Naive thymus-derived CD4-positive, alpha-beta T cell (primary cell): ENCODE data around the gene LENG8. TPM values are rescaled to one million over a fixed set of nuclear protein-coding genes. Genes with fewer than 3 reads are reported as not detected.
A peak's percentile ranks its signal among the peaks of the same experiment; 100 is the strongest.
"Not testable (repeated sequence)": the region's sequence is repeated elsewhere in the genome, so short reads cannot be mapped to it uniquely, and the experiment has no call there.

Experiments used
- ATAC-seq: fragments of 150-1000 bp; cut with Tn5 transposase; 2 replicates; pipeline ENCODE4 v1.10.0; 2021; ENCODE audit warnings: mild to moderate bottlenecking, moderate library complexity
- CTCF ChIA-PET: fragments of 350-600 bp; sonication (Branson Sonifier 250); formaldehyde crosslinking; loops from one replicate; lab custom pipeline; 2021; ENCODE audit warnings: antibody characterized with exemption; lab: Charles Lee
- POLR2A ChIA-PET: fragments of 350-600 bp; sonication (Branson Sonifier 250); formaldehyde crosslinking; loops from one replicate; lab custom pipeline; 2021; ENCODE audit warnings: antibody characterized with exemption, inconsistent platforms; lab: Charles Lee
- DNase-seq, 9 donors: peaks; one replicate each; pipeline versions ENCODE4 v3.0.0 to v3.0.0-alpha.2; 2020 to 2022; ENCODE audit warnings: mixed read lengths in 1 of 9
- H3K27ac ChIP-seq: one replicate; pipeline ENCODE4 v1.7.0; 2013; ENCODE audit warnings: mild to moderate bottlenecking, low read depth, low read length, moderate library complexity
- H3K27me3 ChIP-seq, 2 donors: one replicate each; pipeline ENCODE4 v1.7.0; 2013; ENCODE audit warnings: low read length in 2 of 2, mild to moderate bottlenecking in 2 of 2, moderate library complexity in 2 of 2; ENCODE audit not compliant: control insufficient read depth in 2 of 2, insufficient read depth in 2 of 2
- H3K36me3 ChIP-seq, 3 experiments: 1 replicate in 2 of 3; 2 replicates in 1 of 3; pipeline ENCODE4 v1.7.0; 2013; ENCODE audit warnings: low read length in 3 of 3, mild to moderate bottlenecking in 3 of 3, moderate library complexity in 1 of 3; ENCODE audit not compliant: insufficient read depth in 3 of 3, control insufficient read depth in 2 of 3
- H3K4me1 ChIP-seq, 2 donors: one replicate each; pipeline ENCODE4 v1.7.0; 2013; ENCODE audit warnings: low read length in 2 of 2, mild to moderate bottlenecking in 2 of 2, moderate library complexity in 1 of 2; ENCODE audit not compliant: control insufficient read depth in 2 of 2, insufficient read depth in 2 of 2
- H3K4me3 ChIP-seq: 2 replicates; pipeline ENCODE4 v1.7.0; 2013; ENCODE audit warnings: mild to moderate bottlenecking, low read length
- H3K9me3 ChIP-seq, 3 experiments: 1 replicate in 2 of 3; 2 replicates in 1 of 3; pipeline ENCODE4 v1.7.0; 2013; ENCODE audit warnings: low read length in 3 of 3; ENCODE audit not compliant: control insufficient read depth in 2 of 3
- H3K27ac Mint-ChIP-seq, 9 donors: one replicate each; pipeline ENCODE4 v1.8.0; 2020 to 2022; ENCODE audit warnings: mixed read lengths in 9 of 9, mild to moderate bottlenecking in 8 of 9, moderate library complexity in 5 of 9, inconsistent platforms in 2 of 9
- H3K27me3 Mint-ChIP-seq, 5 donors: one replicate each; pipeline ENCODE4 v1.8.0; 2021 to 2022; ENCODE audit warnings: mixed read lengths in 5 of 5, mild to moderate bottlenecking in 1 of 5
- H3K36me3 Mint-ChIP-seq, 5 donors: one replicate each; pipeline ENCODE4 v1.8.0; 2020 to 2022; ENCODE audit warnings: mixed read lengths in 5 of 5, mild to moderate bottlenecking in 3 of 5, inconsistent platforms in 1 of 5
- H3K4me1 Mint-ChIP-seq, 7 donors: one replicate each; pipeline ENCODE4 v1.8.0; 2020 to 2022; ENCODE audit warnings: mixed read lengths in 7 of 7, mild to moderate bottlenecking in 3 of 7, inconsistent platforms in 1 of 7
- H3K4me3 Mint-ChIP-seq, 10 donors: one replicate each; pipeline ENCODE4 v1.8.0; 2020 to 2022; ENCODE audit warnings: mild to moderate bottlenecking in 10 of 10, mixed read lengths in 10 of 10, moderate library complexity in 6 of 10, inconsistent platforms in 2 of 10
- H3K9me3 Mint-ChIP-seq, 11 donors: one replicate each; pipeline ENCODE4 v1.8.0; 2020 to 2022; ENCODE audit warnings: mixed read lengths in 11 of 11, mild to moderate bottlenecking in 4 of 11, inconsistent platforms in 1 of 11, moderate library complexity in 1 of 11
- intact Hi-C, 2 donors: fragments of 100-400 bp; cut with micrococcal nuclease; formaldehyde crosslinking; loops; one replicate each; pipeline ENCODE4 v1.15.1; 2023
- polyA plus RNA-seq, 2 donors: library from polyadenylated mRNA; unstranded; fragments of 300-500 nt; fragmentation: Illumina TruSeq; gene quantifications; one replicate each; pipeline ENCODE4 v1.2.3, GENCODE V29; 2021
- total RNA-seq, 6 experiments: library from RNA in 5 of 6; stranded (reverse) in 5 of 6; gene quantifications; 1 replicate in 5 of 6; 2 replicates in 1 of 6; pipeline ENCODE4 v1.2.3 and lab custom pipeline; 2021 to 2026

LENG8 gene
- total and polyA plus RNA-seq, 7 experiments from 2014 or later: 6.2 to 685 (median 503) TPM

GRCh38 chr19:54464630-54465425, 15.8 kb downstream of the LENG8 start:
- Histone ChIP-seq H3K4me1 (peaks cover 17 to 23% of the 10 kb centered on the region in 2 donors), H3K27ac (peak overlapping the region; percentile 71), H3K36me3 (peaks cover 0 to 24% (median under 1%) of the 10 kb centered on the region in 3 experiments), H3K9me3 (no peaks in the 10 kb centered on the region), H3K27me3 (peaks cover 0 to 3% of the 10 kb centered on the region in 2 donors), H3K4me3 (peak overlapping the region; percentile 88)
- H3K27ac Mint-ChIP-seq: peak overlapping the region in 8 of 9 donors; percentile 86 to 98 (median 93)
- POLR2A ChIA-PET: interaction anchor here (1.2 kb wide), 1 partner anchor 16 kb away, joined by 5 read pairs; the partner anchor contains the start of gene LENG8
- CTCF ChIA-PET: no interaction called here
- peaks cover 9 to 25% (median 23%) of the 10 kb centered on the region in 7 donors for H3K4me1 Mint-ChIP-seq
- peaks cover 12 to 36% (median 19%) of the 10 kb centered on the region in 5 donors for H3K27me3 Mint-ChIP-seq
- peak overlapping the region; percentile 84 to 95 (median 92) for H3K4me3 Mint-ChIP-seq
- H3K36me3 Mint-ChIP-seq: peaks cover 0 to 12% (median 2%) of the 10 kb centered on the region in 5 donors
- DNase-seq (peak in 8 of 9 donors; percentile 35 to 88 (median 45)), ATAC-seq (peak; percentile 33)
- intact Hi-C loops: loop anchor here (1.0 to 10.0 kb wide), 9 partner anchors 275 to 1500 kb away; partner anchors contain the start of genes CNOT3 (in 1 of the 2), PRPF31 (in 1 of the 2), TFPT (in 1 of the 2) and ZNF628 (in 1 of the 2)
- peaks cover 0 to 5% (median 0%) of the 10 kb centered on the region in 11 donors for H3K9me3 Mint-ChIP-seq

- Mint-ChIP-seq H3K4me3 (peak overlapping the region; percentile 35 to 81 (median 62)), H3K4me1 (peaks cover 16 to 28% (median 23%) of the 10 kb centered on the region in 7 donors), H3K9me3 (peaks cover 0 to 5% (median 0%) of the 10 kb centered on the region in 11 donors), H3K27me3 (peaks cover 19 to 43% (median 26%) of the 10 kb centered on the region in 5 donors), H3K27ac (peak overlapping the region in 2 of 9 donors; percentile 11 to 52), H3K36me3 (peaks cover 0 to 12% (median 0%) of the 10 kb centered on the region in 5 donors)
- Histone ChIP-seq H3K4me3 (no peak overlapping the region), H3K4me1 (peaks cover 17 to 23% of the 10 kb centered on the region in 2 donors), H3K27ac (no peak overlapping the region), H3K36me3 (peaks cover 0 to 18% (median 0%) of the 10 kb centered on the region in 3 experiments), H3K9me3 (no peaks in the 10 kb centered on the region), H3K27me3 (peaks cover 1 to 3% of the 10 kb centered on the region in 2 donors)
- ATAC-seq: no peak
- intact Hi-C loops: loop anchor here (2.0 to 10.0 kb wide), 4 partner anchors 331 to 1501 kb away; partner anchors contain the start of genes CNOT3 (in 1 of the 2), ZNF784 (in 1 of the 2) and ZNF816 (in 1 of the 2)
- POLR2A ChIA-PET: interaction anchor here (0.8 to 1.2 kb wide), 2 partner anchors 11 to 17 kb away, joined by 3 to 5 read pairs; partner anchors contain the start of gene LENG8
- CTCF ChIA-PET: no interaction called here
- no peak for DNase-seq
Measured at GRCh38 chr19:54465426-54466109, 16.6 kb downstream of the LENG8 start.

- peaks cover 18 to 32% (median 26%) of the 10 kb centered on the region in 7 donors for H3K4me1 Mint-ChIP-seq
- H3K27ac ChIP-seq, H3K9me3 ChIP-seq, H3K4me3 ChIP-seq, DNase-seq, H3K27me3 ChIP-seq, H3K9me3 Mint-ChIP-seq, ATAC-seq, CTCF ChIA-PET: not testable (repeated sequence)
- intact Hi-C loops: loop anchor here (10.0 kb wide), 3 partner anchors 331 to 1501 kb away; partner anchors contain the start of genes CNOT3 (in 1 of the 2), ZNF784 (in 1 of the 2) and ZNF816 (in 1 of the 2)
- H3K27me3 Mint-ChIP-seq: peaks cover 23 to 47% (median 31%) of the 10 kb centered on the region in 5 donors
- POLR2A ChIA-PET: interaction anchor here (0.8 to 1.2 kb wide), 2 partner anchors 12 to 17 kb away, joined by 3 to 5 read pairs; partner anchors contain the start of gene LENG8
- peak overlapping the region; percentile 35 to 81 (median 62) for H3K4me3 Mint-ChIP-seq
- H3K27ac Mint-ChIP-seq: peak overlapping the region in 2 of 9 donors; percentile 11 to 52
- Histone ChIP-seq H3K4me1 (peaks cover 17 to 23% of the 10 kb centered on the region in 2 donors), H3K36me3 (peaks cover 0 to 13% (median 0%) of the 10 kb centered on the region in 3 experiments)
- peaks cover 0 to 12% (median 0%) of the 10 kb centered on the region in 5 donors for H3K36me3 Mint-ChIP-seq
Measured at GRCh38 chr19:54466110-54466480, 17.1 kb downstream of the LENG8 start.

GRCh38 chr19:54469496-54469934, 20.5 kb downstream of the LENG8 start:
- Mint-ChIP-seq H3K36me3 (peaks cover 0 to 2% (median 0%) of the 10 kb centered on the region in 5 donors), H3K9me3 (peaks cover 0 to 7% (median 0%) of the 10 kb centered on the region in 11 donors), H3K27me3 (peaks cover 31 to 61% (median 42%) of the 10 kb centered on the region in 5 donors), H3K27ac (no peak overlapping the region), H3K4me3 (no peak overlapping the region), H3K4me1 (peaks cover 12 to 23% (median 15%) of the 10 kb centered on the region in 7 donors)
- H3K4me3 ChIP-seq: no peak overlapping the region
- ATAC-seq (no peak), DNase-seq (no peak)
- no peak overlapping the region for H3K27ac ChIP-seq
- ChIA-PET CTCF (no interaction called here), POLR2A (interaction anchor here (1.6 kb wide), 1 partner anchor 21 kb away, joined by 6 read pairs; the partner anchor contains the start of gene LENG8)
- H3K9me3 ChIP-seq: no peaks in the 10 kb centered on the region
- intact Hi-C loops: loop anchor here (10.0 kb wide), 3 partner anchors 335 to 1505 kb away; partner anchors contain the start of genes CNOT3 (in 1 of the 2), ZNF784 (in 1 of the 2) and ZNF816 (in 1 of the 2)
- no peaks in the 10 kb centered on the region for H3K36me3 ChIP-seq
- peaks cover 3 to 4% of the 10 kb centered on the region in 2 donors for H3K27me3 ChIP-seq
- peaks cover 1 to 3% of the 10 kb centered on the region in 2 donors for H3K4me1 ChIP-seq

- Mint-ChIP-seq H3K4me3 (peak overlapping the region in 4 of 10 donors; percentile 25 to 46 (median 40)), H3K36me3 (no peaks in the 10 kb centered on the region), H3K9me3 (peaks cover 0 to 7% (median 0%) of the 10 kb centered on the region in 11 donors), H3K4me1 (peaks cover 10 to 23% (median 14%) of the 10 kb centered on the region in 7 donors), H3K27ac (no peak overlapping the region), H3K27me3 (peaks cover 31 to 63% (median 48%) of the 10 kb centered on the region in 5 donors)
- DNase-seq (no peak), ATAC-seq (no peak)
- H3K27me3 ChIP-seq: peaks cover 3 to 4% of the 10 kb centered on the region in 2 donors
- no peak overlapping the region for H3K4me3 ChIP-seq
- H3K36me3 ChIP-seq: no peaks in the 10 kb centered on the region
- ChIA-PET POLR2A (interaction anchor here (0.6 to 1.6 kb wide), 2 partner anchors 22 to 1166 kb away, joined by 3 to 6 read pairs; partner anchors contain the start of gene LENG8), CTCF (interaction anchor here (0.5 kb wide), 1 partner anchor 10 kb away, joined by 3 read pairs; no protein-coding TSS in a partner anchor)
- intact Hi-C loops: no loop called here
- no peaks in the 10 kb centered on the region for H3K4me1 ChIP-seq
- no peak overlapping the region for H3K27ac ChIP-seq
- H3K9me3 ChIP-seq: no peaks in the 10 kb centered on the region
Measured at GRCh38 chr19:54470276-54470887, 21.4 kb downstream of the LENG8 start.
